Adrenal gland (tissue), 5 donors: Measurements from ENCODE around the gene CPNE7.

Experiments used
- POLR2A ChIP-seq, 2 donors: fragments of 450-650 bp; IDR thresholded peaks; one replicate each; pipeline ENCODE4 v1.6.1; 2017; ENCODE audit warnings: antibody characterized with exemption in 2 of 2, mild to moderate bottlenecking in 2 of 2, moderate library complexity in 1 of 2
- TF ChIP-seq, protein P1 (sequence below), 6 experiments: fragments of 450-650 bp in 4 of 6; fragments of 200-600 bp in 2 of 6; sonication (generic) in 1 of 6; IDR thresholded peaks; 1 replicate in 5 of 6; 2 replicates in 1 of 6; pipeline versions ENCODE4 v1.5.1 to v1.8.0; 2016 to 2021; ENCODE audit warnings: antibody characterized with exemption in 6 of 6, mild to moderate bottlenecking in 2 of 6, moderate library complexity in 1 of 6
- donor health status: DM: no; HTN: no; CAD: no.

DNA sequence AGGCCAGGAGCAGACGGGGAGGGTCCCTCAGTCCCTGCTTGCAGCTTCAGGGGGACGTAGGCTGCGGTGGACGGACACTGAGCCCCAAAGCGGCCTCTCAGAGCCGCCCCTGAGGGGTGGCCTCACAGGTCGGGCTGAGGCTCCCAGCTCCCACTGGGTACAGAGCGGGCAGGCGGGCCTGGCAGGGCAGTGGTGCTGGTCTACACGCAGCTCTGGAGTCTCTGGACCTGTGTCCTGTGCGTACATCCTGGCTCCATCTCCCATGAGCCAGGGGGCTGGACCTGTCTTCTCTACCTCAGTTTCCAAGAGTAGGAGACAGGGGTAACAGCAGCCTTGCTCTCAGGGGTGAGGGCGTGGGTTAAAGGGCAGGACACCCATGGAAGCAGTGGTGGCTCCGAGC is 39.6 kb downstream of the CPNE7 start:
- no peak for TF ChIP-seq POLR2A (IDR thresholded peaks at IDR 0.05)
- TF ChIP-seq, protein P1, sequence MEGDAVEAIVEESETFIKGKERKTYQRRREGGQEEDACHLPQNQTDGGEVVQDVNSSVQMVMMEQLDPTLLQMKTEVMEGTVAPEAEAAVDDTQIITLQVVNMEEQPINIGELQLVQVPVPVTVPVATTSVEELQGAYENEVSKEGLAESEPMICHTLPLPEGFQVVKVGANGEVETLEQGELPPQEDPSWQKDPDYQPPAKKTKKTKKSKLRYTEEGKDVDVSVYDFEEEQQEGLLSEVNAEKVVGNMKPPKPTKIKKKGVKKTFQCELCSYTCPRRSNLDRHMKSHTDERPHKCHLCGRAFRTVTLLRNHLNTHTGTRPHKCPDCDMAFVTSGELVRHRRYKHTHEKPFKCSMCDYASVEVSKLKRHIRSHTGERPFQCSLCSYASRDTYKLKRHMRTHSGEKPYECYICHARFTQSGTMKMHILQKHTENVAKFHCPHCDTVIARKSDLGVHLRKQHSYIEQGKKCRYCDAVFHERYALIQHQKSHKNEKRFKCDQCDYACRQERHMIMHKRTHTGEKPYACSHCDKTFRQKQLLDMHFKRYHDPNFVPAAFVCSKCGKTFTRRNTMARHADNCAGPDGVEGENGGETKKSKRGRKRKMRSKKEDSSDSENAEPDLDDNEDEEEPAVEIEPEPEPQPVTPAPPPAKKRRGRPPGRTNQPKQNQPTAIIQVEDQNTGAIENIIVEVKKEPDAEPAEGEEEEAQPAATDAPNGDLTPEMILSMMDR (IDR thresholded peaks at IDR 0.05), result no peak
